Thyroid gland (tissue), 4 donors: ENCODE results near the gene MYB.

Source experiments
- POLR2A ChIP-seq, 2 donors: fragments of 450-650 bp; IDR thresholded peaks; one replicate each; pipeline ENCODE4 v1.6.1; 2017; ENCODE audit warnings: antibody characterized with exemption in 2 of 2, mild to moderate bottlenecking in 2 of 2, moderate library complexity in 1 of 2
- TF ChIP-seq, protein P1 (sequence below), 6 experiments: fragments of 200-600 bp in 3 of 6; fragments of 450-650 bp in 3 of 6; sonication (generic) in 3 of 6; IDR thresholded peaks; one replicate each; pipeline ENCODE4 v1.5.1; 2016 to 2019; ENCODE audit warnings: antibody characterized with exemption in 6 of 6, mild to moderate bottlenecking in 2 of 6, inconsistent platforms in 1 of 6, moderate library complexity in 1 of 6

DNA sequence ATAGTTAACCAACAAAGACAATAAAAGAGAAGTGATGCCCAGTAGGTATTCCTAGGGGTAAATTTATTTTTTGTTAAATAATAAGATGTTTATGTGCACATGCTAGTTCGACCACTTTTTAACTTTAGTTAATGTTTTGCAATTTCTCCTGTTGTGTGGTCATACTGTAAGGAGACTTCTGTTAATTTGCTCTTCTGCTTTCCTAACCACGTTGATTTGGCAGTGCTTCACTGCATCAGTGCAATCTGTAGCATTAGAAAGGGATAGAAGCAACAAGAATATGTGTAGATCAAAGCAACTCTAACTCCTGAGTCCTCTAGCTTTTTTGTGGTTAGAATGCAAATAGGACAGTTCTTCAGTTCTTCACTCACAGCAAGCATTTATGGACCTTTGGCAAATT is 13.9 kb downstream of the MYB start:
- TF ChIP-seq, protein P1, sequence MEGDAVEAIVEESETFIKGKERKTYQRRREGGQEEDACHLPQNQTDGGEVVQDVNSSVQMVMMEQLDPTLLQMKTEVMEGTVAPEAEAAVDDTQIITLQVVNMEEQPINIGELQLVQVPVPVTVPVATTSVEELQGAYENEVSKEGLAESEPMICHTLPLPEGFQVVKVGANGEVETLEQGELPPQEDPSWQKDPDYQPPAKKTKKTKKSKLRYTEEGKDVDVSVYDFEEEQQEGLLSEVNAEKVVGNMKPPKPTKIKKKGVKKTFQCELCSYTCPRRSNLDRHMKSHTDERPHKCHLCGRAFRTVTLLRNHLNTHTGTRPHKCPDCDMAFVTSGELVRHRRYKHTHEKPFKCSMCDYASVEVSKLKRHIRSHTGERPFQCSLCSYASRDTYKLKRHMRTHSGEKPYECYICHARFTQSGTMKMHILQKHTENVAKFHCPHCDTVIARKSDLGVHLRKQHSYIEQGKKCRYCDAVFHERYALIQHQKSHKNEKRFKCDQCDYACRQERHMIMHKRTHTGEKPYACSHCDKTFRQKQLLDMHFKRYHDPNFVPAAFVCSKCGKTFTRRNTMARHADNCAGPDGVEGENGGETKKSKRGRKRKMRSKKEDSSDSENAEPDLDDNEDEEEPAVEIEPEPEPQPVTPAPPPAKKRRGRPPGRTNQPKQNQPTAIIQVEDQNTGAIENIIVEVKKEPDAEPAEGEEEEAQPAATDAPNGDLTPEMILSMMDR (IDR thresholded peaks at IDR 0.05) = no peak
- no peak for TF ChIP-seq POLR2A (IDR thresholded peaks at IDR 0.05)
